ENCODE data around the gene FIBCD1.

- TF ChIP-seq KDM5A (IDR thresholded peaks at IDR 0.05; ENCODE audit: low read length) (no peak), SP1 (IDR thresholded peaks at IDR 0.05; ENCODE audit: low read depth, low read length) (no peak), CTCF (IDR thresholded peaks at IDR 0.05; ENCODE audit: control extremely low read depth in 1 of 3, insufficient read depth in 1 of 3, low read depth in 1 of 3, low read length in 3 of 3) (no peak), USF2 (IDR thresholded peaks at IDR 0.05; ENCODE audit: low read length) (no peak), POLR2A (IDR thresholded peaks at IDR 0.05; ENCODE audit: control extremely low read depth in 1 of 2, low read depth in 2 of 2, low read length in 2 of 2) (no peak), ATF2 (IDR thresholded peaks at IDR 0.05; ENCODE audit: low read length) (no peak)
Observed at GRCh38 chr9:130858739-130859705, 80.0 kb downstream of the FIBCD1 start.
